Left ventricle myocardium inferior (tissue), 1 donor: ENCODE data around the gene SH3BGRL3. TPM values are rescaled to one million over a fixed set of nuclear protein-coding genes. Genes with fewer than 3 reads are reported as not detected.
"Not testable (repeated sequence)": the region's sequence is repeated elsewhere in the genome, so short reads cannot be mapped to it uniquely, and the experiment has no call there.

Source experiments
- DNase-seq: peaks from one replicate; pipeline ENCODE4 v3.0.0-alpha.2; 2020
- H3K27ac ChIP-seq: fragments of 200-600 bp; replicated peaks from 2 replicates; pipeline ENCODE4 v1.8.0; 2021
- H3K27me3 ChIP-seq: fragments of 200-600 bp; 2 replicates; pipeline ENCODE4 v1.8.0; 2021; ENCODE audit warnings: low read depth
- H3K36me3 ChIP-seq: fragments of 200-600 bp; 2 replicates; pipeline ENCODE4 v1.8.0; 2021
- H3K4me1 ChIP-seq: fragments of 200-600 bp; 2 replicates; pipeline ENCODE4 v1.8.0; 2021
- H3K4me3 ChIP-seq: fragments of 200-600 bp; 2 replicates; pipeline ENCODE4 v1.8.0; 2021; ENCODE audit warnings: mild to moderate bottlenecking, moderate library complexity
- H3K9me3 ChIP-seq: fragments of 200-600 bp; replicated peaks from 2 replicates; pipeline ENCODE4 v1.8.0; 2021
- intact Hi-C: fragments of 100-400 bp; cut with micrococcal nuclease; formaldehyde crosslinking; loops from one replicate; pipeline ENCODE4 v1.11.0; 2022
- long read RNA-seq: library from polyadenylated mRNA; unstranded; transcript quantifications from one replicate; pipeline ENCODE4 v2.0.0, GENCODE V29; 2021
- total RNA-seq: library from RNA; stranded (reverse); fragmentation: NEBNext Ultra II Directional; extraction: Animal tissue kit (Norgen Biotek cat#: 25700); gene quantifications from one replicate; pipeline ENCODE4 v1.2.1, GENCODE V29; 2021
- TF ChIP-seq, protein P1 (sequence below): fragments of 200-600 bp; IDR thresholded peaks from 2 replicates; pipeline ENCODE4 v1.8.0; 2021; ENCODE audit warnings: antibody characterized with exemption, mild to moderate bottlenecking, borderline replicate concordance
- donor health status: DM: no; HTN: yes; CAD: no; lungs with severe emphysema.

SH3BGRL3 gene
- 32.1 TPM for total RNA-seq
- long read RNA-seq, transcript SH3BGRL3-201 (3 exons, 1,661 nt) = major isoform, 35 of 43 reads
- long read RNA-seq, partial matches to known transcripts = 5 of 43 reads
- long read RNA-seq, other reads (novel, unspliced or antisense) = 1 of 43 reads

- intact Hi-C loops = loop anchor here (5.0 kb wide), 1 partner anchor 43 kb away; no protein-coding TSS in a partner anchor
- Histone ChIP-seq H3K36me3 (peaks cover 33% of the 10 kb centered on the region), H3K27ac (peak within 1 kb of the TSS; percentile 98), H3K4me1 (peaks cover 92% of the 10 kb centered on the region), H3K4me3 (peak within 1 kb of the TSS; percentile 92), H3K27me3 (no peaks in the 10 kb centered on the region), H3K9me3 (no peaks in the 10 kb centered on the region)
- DNase-seq = peak; percentile 92
- TF ChIP-seq, protein P1, sequence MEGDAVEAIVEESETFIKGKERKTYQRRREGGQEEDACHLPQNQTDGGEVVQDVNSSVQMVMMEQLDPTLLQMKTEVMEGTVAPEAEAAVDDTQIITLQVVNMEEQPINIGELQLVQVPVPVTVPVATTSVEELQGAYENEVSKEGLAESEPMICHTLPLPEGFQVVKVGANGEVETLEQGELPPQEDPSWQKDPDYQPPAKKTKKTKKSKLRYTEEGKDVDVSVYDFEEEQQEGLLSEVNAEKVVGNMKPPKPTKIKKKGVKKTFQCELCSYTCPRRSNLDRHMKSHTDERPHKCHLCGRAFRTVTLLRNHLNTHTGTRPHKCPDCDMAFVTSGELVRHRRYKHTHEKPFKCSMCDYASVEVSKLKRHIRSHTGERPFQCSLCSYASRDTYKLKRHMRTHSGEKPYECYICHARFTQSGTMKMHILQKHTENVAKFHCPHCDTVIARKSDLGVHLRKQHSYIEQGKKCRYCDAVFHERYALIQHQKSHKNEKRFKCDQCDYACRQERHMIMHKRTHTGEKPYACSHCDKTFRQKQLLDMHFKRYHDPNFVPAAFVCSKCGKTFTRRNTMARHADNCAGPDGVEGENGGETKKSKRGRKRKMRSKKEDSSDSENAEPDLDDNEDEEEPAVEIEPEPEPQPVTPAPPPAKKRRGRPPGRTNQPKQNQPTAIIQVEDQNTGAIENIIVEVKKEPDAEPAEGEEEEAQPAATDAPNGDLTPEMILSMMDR = peak; percentile 47
Measured at GRCh38 chr1:26279456-26280332, at the start of gene SH3BGRL3. Gene SH3BGRL3, plus strand, starts transcription at chr1:26280086. Its CDS starts 70 bp downstream, at chr1:26280156.

GRCh38 chr1:26230682-26231081 is 49.2 kb upstream of the SH3BGRL3 start:
- intact Hi-C loops = not testable (repeated sequence)

GRCh38 chr1:26233903-26234643 is 45.8 kb upstream of the SH3BGRL3 start, which contains the start of gene CEP85:
Gene CEP85, plus strand, starts transcription at chr1:26234200. Its CDS starts 5,584 bp downstream, at chr1:26239784.
- TF ChIP-seq, protein P1 = peak; percentile 87
- Histone ChIP-seq H3K4me3 (peak within 1 kb of the TSS; percentile 87), H3K27ac (peak within 1 kb of the TSS; percentile 93), H3K9me3 (no peaks in the 10 kb centered on the region), H3K4me1 (peaks cover 38% of the 10 kb centered on the region), H3K36me3 (no peaks in the 10 kb centered on the region), H3K27me3 (no peaks in the 10 kb centered on the region)
- intact Hi-C loops = no loop called here
- DNase-seq = peak; percentile 98

More at GRCh38 chr1:26230682-26231081, 49.2 kb upstream of the SH3BGRL3 start:
- Histone ChIP-seq H3K4me1 (peaks cover 23% of the 10 kb centered on the region), H3K27me3 (peaks cover 18% of the 10 kb centered on the region)
- not testable (repeated sequence) for H3K36me3 ChIP-seq, DNase-seq, H3K4me3 ChIP-seq, H3K9me3 ChIP-seq, H3K27ac ChIP-seq

DNA sequence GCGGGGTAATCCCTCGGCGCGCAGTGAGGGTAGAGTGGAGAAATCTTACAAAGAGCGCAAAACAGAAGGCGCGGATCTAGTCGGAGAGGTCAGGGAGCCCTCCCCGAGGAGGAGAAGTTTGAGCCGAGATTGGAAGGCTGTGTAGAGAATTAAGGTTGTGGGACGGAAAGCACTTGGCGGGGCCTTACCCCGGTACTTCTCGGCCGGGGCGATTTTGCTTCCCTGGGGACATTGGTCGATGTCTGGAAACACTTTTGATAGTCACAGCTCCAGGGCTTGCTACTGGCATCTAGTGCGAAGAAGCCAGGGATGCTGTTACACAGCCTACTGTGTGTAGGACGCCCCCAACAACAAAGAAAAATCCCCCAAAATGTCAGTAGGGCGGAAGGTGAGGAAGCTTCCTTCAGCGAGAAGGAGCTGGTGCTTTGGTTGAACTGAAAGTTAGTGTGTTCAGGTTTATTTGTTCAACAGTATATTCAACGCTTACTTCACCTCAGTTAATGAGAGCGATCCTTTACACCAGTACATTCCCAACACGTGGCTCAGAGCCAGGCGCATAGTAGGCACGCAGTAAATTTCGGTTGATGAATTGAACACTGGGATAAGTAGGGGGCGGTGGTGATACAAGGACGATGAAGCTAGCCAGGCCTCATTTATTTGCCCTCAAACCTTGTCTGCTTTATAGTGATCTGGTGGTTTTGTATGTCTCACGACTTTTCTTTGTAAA is 45.1 kb upstream of the SH3BGRL3 start:
- peak overlapping the region; percentile 87 for H3K4me3 ChIP-seq
- no peaks in the 10 kb centered on the region for H3K9me3 ChIP-seq
- peak overlapping the region; percentile 93 for H3K27ac ChIP-seq
- H3K27me3 ChIP-seq = no peaks in the 10 kb centered on the region
- TF ChIP-seq, protein P1 = no peak
- intact Hi-C loops = no loop called here
- DNase-seq = no peak
- H3K4me1 ChIP-seq = peaks cover 46% of the 10 kb centered on the region
- H3K36me3 ChIP-seq = no peaks in the 10 kb centered on the region

- no peak for DNase-seq
- no peaks in the 10 kb centered on the region for H3K36me3 ChIP-seq
- no peaks in the 10 kb centered on the region for H3K27me3 ChIP-seq
- TF ChIP-seq, protein P1 = no peak
- intact Hi-C loops = no loop called here
- peaks cover 50% of the 10 kb centered on the region for H3K4me1 ChIP-seq
- H3K27ac ChIP-seq = peak overlapping the region; percentile 93
- H3K9me3 ChIP-seq = no peaks in the 10 kb centered on the region
- peak overlapping the region; percentile 9 for H3K4me3 ChIP-seq
Measured at GRCh38 chr1:26237230-26237966, 42.5 kb upstream of the SH3BGRL3 start.
